Sigmoid colon (tissue), 7 donors: ENCODE results near the gene DHX16. TPM values are rescaled to one million over a fixed set of nuclear protein-coding genes. Genes with fewer than 3 reads are reported as not detected.
A peak's percentile ranks its signal among the peaks of the same experiment; 100 is the strongest.

Experiments
- DNase-seq: peaks from one replicate; pipeline ENCODE4 v3.0.0-alpha.2; 2019
- H3K27ac ChIP-seq, 4 donors: fragments of 200-600 bp; sonication (generic); one replicate each; pipeline ENCODE4 v1.5.1; 2016 to 2019; ENCODE audit warnings: mild to moderate bottlenecking in 1 of 4
- H3K27me3 ChIP-seq, 3 donors: fragments of 200-600 bp; sonication (generic); one replicate each; pipeline ENCODE4 v1.5.1; 2019; ENCODE audit warnings: mild to moderate bottlenecking in 1 of 3
- H3K36me3 ChIP-seq, 4 donors: fragments of 200-600 bp; sonication (generic); one replicate each; pipeline ENCODE4 v1.5.1; 2016 to 2019
- H3K4me1 ChIP-seq, 4 donors: fragments of 200-600 bp; sonication (generic); one replicate each; pipeline ENCODE4 v1.5.1; 2017 to 2019
- H3K4me3 ChIP-seq, 4 donors: fragments of 200-600 bp; sonication (generic); one replicate each; pipeline ENCODE4 v1.5.1; 2017 to 2019; ENCODE audit warnings: mild to moderate bottlenecking in 2 of 4, moderate library complexity in 1 of 4
- H3K9me3 ChIP-seq, 4 donors: fragments of 200-600 bp in 3 of 4; sonication (generic) in 3 of 4; one replicate each; pipeline versions ENCODE4 v1.5.1 to v1.6.1; 2013 to 2019
- CTCF ChIP-seq, 4 experiments: fragments of 450-650 bp in 3 of 4; fragments of 200-600 bp in 1 of 4; IDR thresholded peaks; one replicate each; pipeline ENCODE4 v1.5.1; 2016 to 2019; ENCODE audit warnings: antibody characterized with exemption in 4 of 4, mild to moderate bottlenecking in 3 of 4, moderate library complexity in 2 of 4
- EP300 ChIP-seq, 4 donors: sonication (generic); formaldehyde crosslinking; IDR thresholded peaks; one replicate each; pipeline ENCODE4 v1.6.1; 2017; ENCODE audit warnings: antibody characterized with exemption in 4 of 4
- POLR2A ChIP-seq, 2 donors: fragments of 450-650 bp; IDR thresholded peaks; one replicate each; pipeline ENCODE4 v1.6.1; 2016; ENCODE audit warnings: antibody characterized with exemption in 2 of 2, mild to moderate bottlenecking in 2 of 2, moderate library complexity in 2 of 2
- POLR2AphosphoS5 ChIP-seq, 4 donors: sonication (generic); formaldehyde crosslinking; IDR thresholded peaks; one replicate each; pipeline ENCODE4 v1.6.1; 2017; ENCODE audit warnings: antibody characterized with exemption in 4 of 4
- WGBS, 2 donors: extraction: QIAGEN DNeasy Blood & Tissue Kit; methylation state at CpG; one replicate each; pipeline ENCODE4 v1.1.7; 2013; 5-methylcytosine and 5-hydroxymethylcytosine counted together
- intact Hi-C: fragments of 100-400 bp; cut with DNase I; formaldehyde crosslinking; loops from one replicate; pipeline ENCODE4 v1.15.1; 2023
- polyA plus RNA-seq, 3 donors: library from polyadenylated mRNA; stranded (reverse); fragments of 200-250 nt; gene quantifications; one replicate each; pipeline ENCODE4 v1.2.3, GENCODE V29; 2013
- total RNA-seq, 4 donors: library from RNA; depleted of rRNA; stranded (reverse); fragments of >200 nt; gene quantifications; one replicate each; pipeline ENCODE4 v1.1.0, GENCODE V29; 2016
- donor health status: healthy with polysubstance abuse.
- donor health status: Bipolar disorder and iron deficiency.
- donor health status: healthy.

DHX16 gene
- total and polyA plus RNA-seq, 7 donors, result 18.0 to 34.2 (median 22.3) TPM

GRCh38 chr6:30614843-30615218 lies 58.0 kb downstream of the DHX16 start:
- intact Hi-C loops, result loop anchor here (1.0 to 10.0 kb wide), 3 partner anchors 106 to 1210 kb away; partner anchors contain the start of genes FLOT1, HSPA1B and IER3
- Histone ChIP-seq H3K27me3 (no peaks in the 10 kb centered on the region), H3K4me3 (peak overlapping the region; percentile 59 to 79 (median 72)), H3K27ac (peak overlapping the region; percentile 89 to 98 (median 95)), H3K9me3 (no peaks in the 10 kb centered on the region), H3K4me1 (peaks cover 0 to 62% (median 59%) of the 10 kb centered on the region in 4 donors), H3K36me3 (peaks cover 12 to 15% (median 14%) of the 10 kb centered on the region in 4 donors)
- DNase-seq, result peak; percentile 96
- TF ChIP-seq POLR2A (IDR thresholded peaks at IDR 0.05), result peak; percentile 40 to 77
- no peak for TF ChIP-seq EP300 (IDR thresholded peaks at IDR 0.05)
- peak in 3 of 4 donors; percentile 77 to 98 (median 90) for TF ChIP-seq POLR2AphosphoS5 (IDR thresholded peaks at IDR 0.05)
- no peak for TF ChIP-seq CTCF (IDR thresholded peaks at IDR 0.05)
- 0% methylated on average over 6 of the region's 6 CpGs for WGBS, 2 donors

- no peaks in the 10 kb centered on the region for H3K27me3 ChIP-seq
- TF ChIP-seq POLR2AphosphoS5 (IDR thresholded peaks at IDR 0.05) (peak in 1 of 4 donors; percentile 24), CTCF (IDR thresholded peaks at IDR 0.05) (no peak), EP300 (IDR thresholded peaks at IDR 0.05) (no peak), POLR2A (IDR thresholded peaks at IDR 0.05) (no peak)
- peaks cover 9 to 16% (median 12%) of the 10 kb centered on the region in 4 donors for H3K36me3 ChIP-seq
- H3K4me1 ChIP-seq, result peaks cover 0 to 65% (median 60%) of the 10 kb centered on the region in 4 donors
- WGBS, 2 donors, result 21 to 27% methylated on average over 8 of the region's 8 CpGs
- peak overlapping the region; percentile 59 to 79 (median 72) for H3K4me3 ChIP-seq
- intact Hi-C loops, result loop anchor here (10.0 kb wide), 1 partner anchor 1211 kb away; the partner anchor contains the start of gene HSPA1B
- no peaks in the 10 kb centered on the region for H3K9me3 ChIP-seq
- peak overlapping the region; percentile 89 to 98 (median 95) for H3K27ac ChIP-seq
- DNase-seq, result peak; percentile 59
Observed at GRCh38 chr6:30614044-30614842, 58.6 kb downstream of the DHX16 start.

GRCh38 chr6:30613251-30614043 lies 59.4 kb downstream of the DHX16 start:
- Histone ChIP-seq H3K27ac (peak overlapping the region; percentile 89 to 98 (median 95)), H3K9me3 (no peaks in the 10 kb centered on the region), H3K4me1 (peaks cover 0 to 60% (median 52%) of the 10 kb centered on the region in 4 donors), H3K36me3 (peaks cover 17 to 24% (median 20%) of the 10 kb centered on the region in 4 donors), H3K4me3 (peak overlapping the region in 2 of 4 donors; percentile 78 to 79), H3K27me3 (no peaks in the 10 kb centered on the region)
- TF ChIP-seq EP300 (IDR thresholded peaks at IDR 0.05) (no peak), POLR2A (IDR thresholded peaks at IDR 0.05) (no peak), POLR2AphosphoS5 (IDR thresholded peaks at IDR 0.05) (peak in 1 of 4 donors; percentile 26)
- peak; percentile 13 for DNase-seq
- intact Hi-C loops, result loop anchor here (10.0 kb wide), 1 partner anchor 1211 kb away; the partner anchor contains the start of gene HSPA1B

GRCh38 chr6:30612687-30613248 lies 60.0 kb downstream of the DHX16 start:
- 75 to 78% methylated on average over 6 of the region's 6 CpGs for WGBS, 2 donors
- intact Hi-C loops, result loop anchor here (10.0 kb wide), 1 partner anchor 1212 kb away; the partner anchor contains the start of gene HSPA1B
- H3K27me3 ChIP-seq, result no peaks in the 10 kb centered on the region
- DNase-seq, result peak; percentile 63
- TF ChIP-seq CTCF (IDR thresholded peaks at IDR 0.05) (no peak), EP300 (IDR thresholded peaks at IDR 0.05) (no peak), POLR2AphosphoS5 (IDR thresholded peaks at IDR 0.05) (peak in 2 of 4 donors; percentile 17 to 50), POLR2A (IDR thresholded peaks at IDR 0.05) (peak in 1 of 2 donors; percentile 5)
- H3K4me3 ChIP-seq, result no peak overlapping the region
- H3K27ac ChIP-seq, result peak overlapping the region; percentile 89 to 98 (median 95)
- peaks cover 23 to 31% (median 25%) of the 10 kb centered on the region in 4 donors for H3K36me3 ChIP-seq
- H3K4me1 ChIP-seq, result peaks cover 0 to 56% (median 48%) of the 10 kb centered on the region in 4 donors
- H3K9me3 ChIP-seq, result no peaks in the 10 kb centered on the region
